H1 (cell line): ENCODE measurements around the gene FBXO44. TPM values are rescaled to one million over a fixed set of nuclear protein-coding genes. Genes with fewer than 3 reads are reported as not detected.

ENCODE experiments used
- CTCF ChIA-PET: fragments of 300-600 bp; sonication (Branson Sonifier 250); formaldehyde crosslinking; loops from one replicate; lab custom pipeline; 2021; ENCODE audit not compliant: partially characterized antibody; lab: Charles Lee
- POLR2A ChIA-PET: fragments of 300-600 bp; sonication (Branson Sonifier 250); formaldehyde crosslinking; loops from one replicate; lab custom pipeline; 2021; ENCODE audit warnings: inconsistent platforms; ENCODE audit not compliant: partially characterized antibody; lab: Charles Lee
- DNase-seq, 2 experiments: peaks; one replicate each; pipeline versions ENCODE4 v3.0.0 to v3.0.0-alpha.2; 2010 to 2022; ENCODE audit warnings: low spot score in 2 of 2, low read depth in 1 of 2, mixed read lengths in 1 of 2
- FAIRE-seq: peaks from 2 replicates; lab custom pipeline; 2011; peaks lifted over from hg19 to GRCh38; lab: Jason Lieb, UNC
- H2AFZ ChIP-seq: 2 replicates; pipeline ENCODE4 v1.8.1; 2012; ENCODE audit warnings: low read length, inconsistent platforms
- H2AK5ac ChIP-seq: 2 replicates; pipeline ENCODE4 v1.6.1; 2013; ENCODE audit warnings: low read depth, low read length
- H2BK120ac ChIP-seq: replicated peaks from 2 replicates; pipeline ENCODE3; 2013; ENCODE audit warnings: low read depth, low read length, inconsistent platforms
- H2BK12ac ChIP-seq: 2 replicates; pipeline ENCODE4 v1.6.1; 2013; ENCODE audit warnings: low read depth, low read length
- H2BK15ac ChIP-seq: 2 replicates; pipeline ENCODE4 v1.6.1; 2013; ENCODE audit warnings: low read length
- H2BK20ac ChIP-seq: 2 replicates; pipeline ENCODE4 v1.6.1; 2013; ENCODE audit warnings: low read length
- H2BK5ac ChIP-seq: 2 replicates; pipeline ENCODE4 v1.6.1; 2013; ENCODE audit warnings: low read depth, low read length
- H3K14ac ChIP-seq: 2 replicates; pipeline ENCODE4 v1.6.1; 2013; ENCODE audit warnings: inconsistent platforms; ENCODE audit not compliant: insufficient read length
- H3K18ac ChIP-seq: 2 replicates; pipeline ENCODE4 v1.6.1; 2013; ENCODE audit warnings: low read length; ENCODE audit errors: extremely low read depth
- H3K23ac ChIP-seq: 2 replicates; pipeline ENCODE4 v1.6.1; 2013; ENCODE audit warnings: inconsistent platforms; ENCODE audit not compliant: insufficient read length
- H3K23me2 ChIP-seq: 2 replicates; pipeline ENCODE4 v1.6.1; 2013; ENCODE audit warnings: low read depth, low read length
- H3K27ac ChIP-seq: 2 replicates; pipeline ENCODE4 v1.6.1; 2011; ENCODE audit warnings: low read depth, low read length, inconsistent platforms
- H3K27me3 ChIP-seq, 4 experiments: replicated peaks in 1 of 4; 1 replicate in 1 of 4; 2 replicates in 3 of 4; pipeline versions ENCODE4 v1.6.1 to v1.8.1; 2011 to 2013; ENCODE audit warnings: low read length in 3 of 4, mild to moderate bottlenecking in 3 of 4, inconsistent platforms in 2 of 4, mixed read lengths in 2 of 4, moderate library complexity in 1 of 4; ENCODE audit not compliant: control insufficient read depth in 3 of 4, insufficient read depth in 3 of 4; ENCODE audit errors: extremely low read depth in 1 of 4
- H3K36me3 ChIP-seq, 4 experiments: 2 replicates each; pipeline versions ENCODE4 v1.6.1 to v1.8.1; 2011 to 2013; ENCODE audit warnings: mild to moderate bottlenecking in 4 of 4, low read length in 3 of 4, moderate library complexity in 2 of 4, control low read depth in 1 of 4, inconsistent platforms in 1 of 4; ENCODE audit not compliant: insufficient read depth in 4 of 4, control insufficient read depth in 2 of 4
- H3K4ac ChIP-seq: replicated peaks from 2 replicates; pipeline ENCODE3; 2013; ENCODE audit warnings: low read length, low read depth, mixed read lengths, inconsistent platforms; ENCODE audit not compliant: insufficient read length
- H3K4me1 ChIP-seq, 4 experiments: replicated peaks in 1 of 4; 1 replicate in 1 of 4; 2 replicates in 3 of 4; pipeline versions ENCODE4 v1.6.1 to v1.8.1; 2011 to 2013; ENCODE audit warnings: low read length in 3 of 4, inconsistent platforms in 2 of 4, mixed read lengths in 1 of 4; ENCODE audit not compliant: insufficient read depth in 4 of 4, control insufficient read depth in 3 of 4
- H3K4me2 ChIP-seq, 2 experiments: 2 replicates each; pipeline versions ENCODE4 v1.6.1 to v1.8.1; 2011 to 2013; ENCODE audit warnings: low read depth in 2 of 2, low read length in 2 of 2, control low read depth in 1 of 2, inconsistent platforms in 1 of 2, mild to moderate bottlenecking in 1 of 2; ENCODE audit not compliant: insufficient read depth in 1 of 2
- H3K4me3 ChIP-seq, 4 experiments: fragments of 200-600, 300-600 bp in 1 of 4; sonication (generic), shearing (Covaris generic), sonication (Bioruptor Twin) in 1 of 4; 2 replicates each; pipeline versions ENCODE4 v1.5.1 to v1.8.1; 2011 to 2016; ENCODE audit warnings: low read length in 4 of 4, low read depth in 3 of 4, control low read depth in 2 of 4, inconsistent platforms in 2 of 4, mild to moderate bottlenecking in 2 of 4, mixed read lengths in 1 of 4, moderate library complexity in 1 of 4; ENCODE audit not compliant: insufficient read depth in 2 of 4; ENCODE audit errors: extremely low read depth in 1 of 4
- H3K56ac ChIP-seq: replicated peaks from 2 replicates; pipeline ENCODE3; 2013; ENCODE audit warnings: low read depth, mild to moderate bottlenecking, mixed read lengths, low read length, inconsistent platforms; ENCODE audit not compliant: insufficient read length
- H3K79me1 ChIP-seq: 2 replicates; pipeline ENCODE4 v1.6.1; 2013; ENCODE audit warnings: low read depth, low read length, control low read depth
- H3K79me2 ChIP-seq, 2 experiments: 2 replicates each; pipeline versions ENCODE4 v1.6.1 to v1.8.1; 2012 to 2013; ENCODE audit warnings: low read length in 2 of 2, mild to moderate bottlenecking in 2 of 2, inconsistent platforms in 1 of 2; ENCODE audit not compliant: insufficient read depth in 2 of 2, control insufficient read depth in 1 of 2
- H3K9ac ChIP-seq, 4 experiments: replicated peaks in 1 of 4; 1 replicate in 1 of 4; 2 replicates in 3 of 4; pipeline versions ENCODE4 v1.6.1 to v1.8.1; 2011 to 2013; ENCODE audit warnings: low read depth in 3 of 4, low read length in 3 of 4, control low read depth in 2 of 4, mild to moderate bottlenecking in 2 of 4, moderate library complexity in 2 of 4, inconsistent platforms in 1 of 4; ENCODE audit errors: extremely low read depth in 1 of 4
- H3K9me3 ChIP-seq, 2 experiments: 2 replicates each; pipeline versions ENCODE4 v1.6.1 to v1.8.1; 2012 to 2013; ENCODE audit warnings: mild to moderate bottlenecking in 2 of 2, moderate library complexity in 2 of 2, control low read depth in 1 of 2, inconsistent platforms in 1 of 2, low read depth in 1 of 2, low read length in 1 of 2, mixed read lengths in 1 of 2; ENCODE audit not compliant: insufficient read depth in 2 of 2
- H4K20me1 ChIP-seq, 2 experiments: replicated peaks in 1 of 2; 2 replicates each; pipeline versions ENCODE3 to v1.8.1; 2011 to 2013; ENCODE audit warnings: inconsistent platforms in 2 of 2, low read length in 2 of 2, mild to moderate bottlenecking in 1 of 2; ENCODE audit not compliant: insufficient read depth in 2 of 2, control insufficient read depth in 1 of 2
- H4K5ac ChIP-seq: 2 replicates; pipeline ENCODE4 v1.6.1; 2013; ENCODE audit warnings: low read length, low read depth, mixed read lengths, inconsistent platforms; ENCODE audit not compliant: insufficient read length
- H4K8ac ChIP-seq: 2 replicates; pipeline ENCODE4 v1.8.0; 2013; ENCODE audit warnings: mild to moderate bottlenecking, moderate library complexity, low read length, inconsistent platforms; ENCODE audit not compliant: insufficient read depth; ENCODE audit errors: extremely low read depth
- H4K91ac ChIP-seq: replicated peaks from 2 replicates; pipeline ENCODE3; 2013; ENCODE audit warnings: low read length, mixed read lengths, inconsistent platforms; ENCODE audit not compliant: insufficient read length
- ATF2 ChIP-seq: IDR thresholded peaks from 2 replicates; pipeline ENCODE4 v1.6.1; 2012; ENCODE audit warnings: low read length, inconsistent platforms
- CREB1 ChIP-seq: IDR thresholded peaks from 2 replicates; pipeline ENCODE4 v1.6.1; 2012; ENCODE audit warnings: inconsistent platforms
- CTBP2 ChIP-seq: IDR thresholded peaks from 2 replicates; pipeline ENCODE4 v1.7.0; 2011; ENCODE audit warnings: borderline replicate concordance, mild to moderate bottlenecking, moderate library complexity, mixed read lengths, low read length; ENCODE audit not compliant: insufficient read depth, insufficient read length
- MAX ChIP-seq: IDR thresholded peaks from 2 replicates; pipeline ENCODE4 v1.6.1; 2012; ENCODE audit warnings: inconsistent platforms
- PHF8 ChIP-seq: fragments of 200-600 bp; sonication (generic); conservative IDR thresholded peaks from 2 replicates; pipeline ENCODE4 v1.7.1; 2012; ENCODE audit warnings: low read depth, mild to moderate bottlenecking, inconsistent platforms, low read length, moderate library complexity
- RFX5 ChIP-seq: IDR thresholded peaks from 2 replicates; pipeline ENCODE4 v1.6.1; 2011; ENCODE audit warnings: low read depth, low read length, improper control_type of control experiment, borderline replicate concordance
- SRF ChIP-seq: IDR thresholded peaks from 2 replicates; pipeline ENCODE4 v1.6.1; 2011; ENCODE audit warnings: mild to moderate bottlenecking, low read depth, low read length, moderate library complexity
- TAF7 ChIP-seq: optimal IDR thresholded peaks from 2 replicates; pipeline ENCODE3; 2011; ENCODE audit warnings: low read depth, mild to moderate bottlenecking, inconsistent platforms, low read length, moderate library complexity, borderline replicate concordance
- TCF12 ChIP-seq: IDR thresholded peaks from 2 replicates; pipeline ENCODE4 v1.6.1; 2011; ENCODE audit warnings: low read depth, mild to moderate bottlenecking, low read length
- WGBS, 2 experiments: shearing (Covaris generic) in 1 of 2; methylation state at CpG; one replicate each; pipeline versions ENCODE4 v1.1.6 to v1.1.7; 2013 to 2015; ENCODE audit warnings: low lambda C conversion rate in 2 of 2, mixed read lengths in 2 of 2, inconsistent platforms in 1 of 2, low coverage in 1 of 2, missing lambda C conversion rate in 1 of 2; ENCODE audit not compliant: insufficient replicate concordance in 2 of 2, insufficient coverage in 1 of 2, insufficient read length in 1 of 2; ENCODE audit errors: extremely low coverage in 1 of 2, missing lambda C conversion rate in 1 of 2; 5-methylcytosine and 5-hydroxymethylcytosine counted together
- polyA plus RNA-seq, 7 experiments: library from polyadenylated mRNA; depleted of rRNA in 3 of 7; stranded (reverse) in 5 of 7; unstranded in 2 of 7; fragments of >200 nt in 5 of 7; fragments of 200-250 nt in 2 of 7; gene quantifications; 1 replicate in 5 of 7; 2 replicates in 1 of 7; 4 replicates in 1 of 7; pipeline versions ENCODE4 v1.2.1 to v1.2.3, GENCODE V29; 2011 to 2013; ENCODE audit warnings: missing spikeins in 2 of 7, mixed read lengths in 2 of 7
- total RNA-seq: library from RNA; stranded (reverse); fragmentation: NEBNext Ultra II Directional; extraction: Animal tissue kit (Norgen Biotek cat#: 25700); gene quantifications from 2 replicates; pipeline ENCODE4 v1.2.1, GENCODE V29; 2021
- TF ChIP-seq, protein P1 (sequence below), 3 experiments: IDR thresholded peaks; 1 replicate in 2 of 3; 2 replicates in 1 of 3; pipeline versions ENCODE4 v1.5.1 to v1.6.1; 2011; ENCODE audit warnings: low read length in 3 of 3, mild to moderate bottlenecking in 3 of 3, inconsistent platforms in 2 of 3, low read depth in 1 of 3, moderate library complexity in 1 of 3; ENCODE audit not compliant: insufficient read depth in 1 of 3; ENCODE audit errors: control extremely low read depth in 1 of 3

FBXO44 gene
- total and polyA plus RNA-seq, 2 of the 8 experiments (the other 6 are each of a cell fraction or from before 2014, with no cell fraction given) = 27.0 to 27.2 TPM

DNA sequence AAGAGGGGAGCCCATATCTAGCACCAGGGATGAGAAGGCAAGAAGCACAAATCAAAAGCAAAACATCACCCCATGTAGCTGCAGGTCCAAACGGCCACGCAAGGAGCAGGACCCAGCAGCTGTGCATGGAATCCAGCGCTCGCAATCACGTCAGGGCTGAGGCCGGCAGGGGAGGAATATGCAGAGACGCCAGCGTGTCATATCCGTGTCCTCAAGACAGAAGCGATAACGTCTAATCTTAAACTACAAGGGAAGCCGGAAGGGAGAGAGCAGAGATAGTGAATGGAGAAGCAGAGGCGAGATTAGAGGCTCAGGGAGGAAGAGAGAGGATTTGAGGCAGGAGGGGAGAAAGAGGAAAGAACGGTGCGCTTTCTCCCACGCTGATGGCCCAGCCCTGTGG lies 39.6 kb upstream of the FBXO44 start:
- Histone ChIP-seq H2BK5ac (no peak overlapping the region), H3K4me2 (no peak overlapping the region), H2BK12ac (no peak overlapping the region), H4K8ac (no peak overlapping the region), H3K9me3 (no peaks in the 10 kb centered on the region), H3K23me2 (no peaks in the 10 kb centered on the region), H3K4ac (no peak overlapping the region), H4K20me1 (no peaks in the 10 kb centered on the region), H2AK5ac (no peak overlapping the region), H3K36me3 (no peaks in the 10 kb centered on the region), H3K79me2 (no peaks in the 10 kb centered on the region), H2BK15ac (no peak overlapping the region), H3K27ac (no peak overlapping the region), H3K56ac (no peak overlapping the region), H3K27me3 (no peaks in the 10 kb centered on the region), H2BK120ac (no peak overlapping the region), H4K5ac (no peak overlapping the region), H3K79me1 (no peaks in the 10 kb centered on the region), H3K4me3 (no peak overlapping the region), H3K4me1 (no peaks in the 10 kb centered on the region), H3K14ac (no peak overlapping the region), H2AFZ (no peak overlapping the region), H4K91ac (no peak overlapping the region), H3K18ac (no peak overlapping the region), H3K23ac (no peak overlapping the region), H2BK20ac (no peak overlapping the region), H3K9ac (no peak overlapping the region)
- 81% methylated on average over 16 of the region's 16 CpGs; no CpG with 5 or more reads in 1 of the 2 experiments for WGBS, 2 experiments
- DNase-seq (no peak), FAIRE-seq (no peak)
- POLR2A ChIA-PET = no interaction called here
- CTCF ChIA-PET = interaction anchor here (0.6 to 4.1 kb wide), 4 partner anchors 13 to 45 kb away, joined by 3 to 15 read pairs (median 9); no protein-coding TSS in a partner anchor
- TF ChIP-seq MAX (no peak), ATF2 (no peak), TAF7 (no peak), CREB1 (no peak), SRF (no peak), TCF12 (no peak), PHF8 (no peak), RFX5 (no peak), CTBP2 (no peak)
- TF ChIP-seq, protein P1, sequence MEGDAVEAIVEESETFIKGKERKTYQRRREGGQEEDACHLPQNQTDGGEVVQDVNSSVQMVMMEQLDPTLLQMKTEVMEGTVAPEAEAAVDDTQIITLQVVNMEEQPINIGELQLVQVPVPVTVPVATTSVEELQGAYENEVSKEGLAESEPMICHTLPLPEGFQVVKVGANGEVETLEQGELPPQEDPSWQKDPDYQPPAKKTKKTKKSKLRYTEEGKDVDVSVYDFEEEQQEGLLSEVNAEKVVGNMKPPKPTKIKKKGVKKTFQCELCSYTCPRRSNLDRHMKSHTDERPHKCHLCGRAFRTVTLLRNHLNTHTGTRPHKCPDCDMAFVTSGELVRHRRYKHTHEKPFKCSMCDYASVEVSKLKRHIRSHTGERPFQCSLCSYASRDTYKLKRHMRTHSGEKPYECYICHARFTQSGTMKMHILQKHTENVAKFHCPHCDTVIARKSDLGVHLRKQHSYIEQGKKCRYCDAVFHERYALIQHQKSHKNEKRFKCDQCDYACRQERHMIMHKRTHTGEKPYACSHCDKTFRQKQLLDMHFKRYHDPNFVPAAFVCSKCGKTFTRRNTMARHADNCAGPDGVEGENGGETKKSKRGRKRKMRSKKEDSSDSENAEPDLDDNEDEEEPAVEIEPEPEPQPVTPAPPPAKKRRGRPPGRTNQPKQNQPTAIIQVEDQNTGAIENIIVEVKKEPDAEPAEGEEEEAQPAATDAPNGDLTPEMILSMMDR (IDR thresholded peaks at IDR 0.05; ENCODE audit: control extremely low read depth in 1 of 3, insufficient read depth in 1 of 3, low read depth in 1 of 3, low read length in 3 of 3) = no peak
